Measurements from ENCODE around the gene TBCC. TPM values are rescaled to one million over a fixed set of nuclear protein-coding genes. Genes with fewer than 3 reads are reported as not detected.

TBCC gene
- total RNA-seq, 1 donor from 2014 or later = 19.5 TPM

DNA sequence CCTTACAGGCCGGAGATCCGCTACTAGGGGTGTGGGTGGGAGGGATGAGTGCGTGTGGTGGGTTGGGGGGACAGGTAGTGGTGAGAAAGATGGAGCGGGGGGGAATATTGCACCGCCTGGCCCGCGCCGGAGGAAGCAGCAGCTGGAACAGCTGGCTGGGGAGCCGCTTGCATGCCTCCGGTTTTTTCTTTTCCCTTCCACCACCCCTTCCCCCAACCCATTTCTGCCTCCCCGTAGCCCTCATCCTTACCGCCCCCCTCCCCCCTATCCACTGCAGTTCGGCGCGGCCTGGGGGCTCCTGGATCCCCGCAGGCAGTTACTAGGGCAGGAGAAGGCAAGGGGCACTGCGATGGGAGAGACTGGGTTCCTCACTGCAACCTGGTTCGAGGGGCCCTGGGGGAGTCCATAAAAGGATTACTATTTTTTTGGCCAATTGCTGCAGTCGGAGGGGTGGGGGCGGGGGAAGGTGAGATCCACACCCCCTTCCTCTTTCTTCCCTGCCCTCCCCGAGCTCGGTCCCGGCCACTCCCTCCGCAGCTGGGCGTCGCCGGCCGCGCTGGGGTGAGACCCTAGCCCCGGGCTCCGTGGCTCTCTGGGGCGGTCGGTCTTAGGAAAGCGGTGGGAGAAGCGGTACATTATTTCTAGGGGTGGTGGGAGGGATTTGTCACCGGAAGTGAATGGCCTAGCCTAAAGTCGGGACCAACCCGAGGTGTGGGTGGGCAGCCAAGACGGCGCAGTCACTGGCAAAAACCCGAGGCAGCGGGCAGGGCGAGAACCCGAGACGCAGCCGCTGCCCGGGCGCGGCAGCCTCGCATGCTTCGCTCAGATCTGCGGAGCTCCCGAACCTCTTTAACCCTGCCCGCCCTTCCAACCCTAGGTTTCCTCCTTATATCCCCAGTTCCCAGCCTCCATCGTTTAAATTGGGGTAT lies 824 bp upstream of the TBCC start:
- H3K27ac Mint-ChIP-seq = peak overlapping the region; percentile 95

DNA sequence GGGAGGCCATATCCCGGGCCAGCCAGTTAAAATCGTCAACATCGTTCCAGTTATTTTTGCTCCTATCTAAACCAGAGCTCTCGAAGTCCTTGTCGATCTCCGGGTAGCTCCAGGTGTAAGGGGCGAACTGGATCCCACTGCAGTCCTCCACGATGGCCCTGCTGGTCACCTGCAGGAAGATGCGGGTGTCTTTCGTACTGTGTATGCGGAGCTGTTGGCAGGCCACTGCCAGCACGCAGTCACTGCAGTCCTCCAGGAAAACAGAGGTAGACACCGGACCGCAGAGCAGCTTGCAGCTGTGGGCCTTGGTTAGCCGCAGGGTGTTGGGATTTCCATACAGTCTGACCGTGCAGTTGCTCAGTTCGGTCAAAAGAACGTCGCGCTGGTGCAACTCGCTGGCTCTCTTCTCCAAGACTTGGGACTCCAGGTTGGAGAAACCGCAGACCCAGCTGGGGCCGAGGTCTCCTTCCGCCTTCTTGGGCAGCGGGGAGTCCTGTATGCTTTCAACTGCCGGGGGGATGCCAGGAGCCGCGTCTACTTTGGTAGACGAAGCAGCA lies 742 bp downstream of the TBCC start:
- Mint-ChIP-seq H3K27me3 (ENCODE audit: low read depth) (no peaks in the 10 kb centered on the region), H3K4me1 (peaks cover 36% of the 10 kb centered on the region), H3K9me3 (no peaks in the 10 kb centered on the region), H3K36me3 (no peaks in the 10 kb centered on the region), H3K4me3 (peak overlapping the region; percentile 100), H3K27ac (peak overlapping the region; percentile 93)
- TF ChIP-seq, protein P1, sequence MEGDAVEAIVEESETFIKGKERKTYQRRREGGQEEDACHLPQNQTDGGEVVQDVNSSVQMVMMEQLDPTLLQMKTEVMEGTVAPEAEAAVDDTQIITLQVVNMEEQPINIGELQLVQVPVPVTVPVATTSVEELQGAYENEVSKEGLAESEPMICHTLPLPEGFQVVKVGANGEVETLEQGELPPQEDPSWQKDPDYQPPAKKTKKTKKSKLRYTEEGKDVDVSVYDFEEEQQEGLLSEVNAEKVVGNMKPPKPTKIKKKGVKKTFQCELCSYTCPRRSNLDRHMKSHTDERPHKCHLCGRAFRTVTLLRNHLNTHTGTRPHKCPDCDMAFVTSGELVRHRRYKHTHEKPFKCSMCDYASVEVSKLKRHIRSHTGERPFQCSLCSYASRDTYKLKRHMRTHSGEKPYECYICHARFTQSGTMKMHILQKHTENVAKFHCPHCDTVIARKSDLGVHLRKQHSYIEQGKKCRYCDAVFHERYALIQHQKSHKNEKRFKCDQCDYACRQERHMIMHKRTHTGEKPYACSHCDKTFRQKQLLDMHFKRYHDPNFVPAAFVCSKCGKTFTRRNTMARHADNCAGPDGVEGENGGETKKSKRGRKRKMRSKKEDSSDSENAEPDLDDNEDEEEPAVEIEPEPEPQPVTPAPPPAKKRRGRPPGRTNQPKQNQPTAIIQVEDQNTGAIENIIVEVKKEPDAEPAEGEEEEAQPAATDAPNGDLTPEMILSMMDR (IDR thresholded peaks at IDR 0.05; ENCODE audit: unreplicated experiment) = no peak
- DNase-seq (ENCODE audit: low spot score in 2 of 2, unreplicated experiment in 2 of 2) = no peak

More for the DNA sequence above, 824 bp upstream of the TBCC start:
- Mint-ChIP-seq H3K4me1 (peaks cover 40% of the 10 kb centered on the region), H3K9me3 (no peaks in the 10 kb centered on the region), H3K4me3 (peak overlapping the region; percentile 100), H3K27me3 (ENCODE audit: low read depth) (no peaks in the 10 kb centered on the region), H3K36me3 (no peaks in the 10 kb centered on the region)
- TF ChIP-seq, protein P1 (IDR thresholded peaks at IDR 0.05; ENCODE audit: unreplicated experiment) = no peak
- DNase-seq (ENCODE audit: low spot score in 2 of 2, unreplicated experiment in 2 of 2) = peak; percentile 67 to 80

DNA sequence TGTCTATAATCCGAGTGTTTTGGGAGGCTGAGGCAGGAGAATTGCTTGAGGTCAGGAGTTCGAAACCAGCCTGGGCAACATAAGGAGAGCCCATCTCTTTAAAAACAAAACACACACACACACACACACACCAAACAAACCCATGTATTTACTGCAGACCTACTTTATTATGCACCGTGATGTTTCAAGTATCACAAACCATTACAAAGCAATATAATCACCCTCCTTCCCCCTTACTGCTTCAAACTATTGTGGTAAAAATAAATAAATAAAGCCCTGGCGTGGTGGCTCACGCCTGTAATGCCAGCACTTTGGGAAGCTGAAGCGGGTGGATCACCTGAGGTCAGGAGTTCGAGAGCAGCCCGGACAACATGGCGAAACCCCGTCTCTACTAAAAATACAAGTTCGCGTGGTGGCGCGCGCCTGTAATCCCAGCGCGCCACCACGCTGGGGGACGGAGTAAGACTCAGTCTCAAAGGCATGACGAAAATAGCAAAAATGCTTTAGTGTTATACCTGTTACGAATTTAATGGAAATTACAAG lies 1.5 kb downstream of the TBCC start:
- no peak for DNase-seq (ENCODE audit: low spot score in 2 of 2, unreplicated experiment in 2 of 2)
- H3K27me3 Mint-ChIP-seq (ENCODE audit: low read depth) = no peaks in the 10 kb centered on the region
- peak overlapping the region; percentile 93 for H3K27ac Mint-ChIP-seq
- TF ChIP-seq, protein P1 (IDR thresholded peaks at IDR 0.05; ENCODE audit: unreplicated experiment) = no peak
- peak overlapping the region; percentile 100 for H3K4me3 Mint-ChIP-seq
- no peaks in the 10 kb centered on the region for H3K9me3 Mint-ChIP-seq
- peaks cover 36% of the 10 kb centered on the region for H3K4me1 Mint-ChIP-seq
- no peaks in the 10 kb centered on the region for H3K36me3 Mint-ChIP-seq

DNA sequence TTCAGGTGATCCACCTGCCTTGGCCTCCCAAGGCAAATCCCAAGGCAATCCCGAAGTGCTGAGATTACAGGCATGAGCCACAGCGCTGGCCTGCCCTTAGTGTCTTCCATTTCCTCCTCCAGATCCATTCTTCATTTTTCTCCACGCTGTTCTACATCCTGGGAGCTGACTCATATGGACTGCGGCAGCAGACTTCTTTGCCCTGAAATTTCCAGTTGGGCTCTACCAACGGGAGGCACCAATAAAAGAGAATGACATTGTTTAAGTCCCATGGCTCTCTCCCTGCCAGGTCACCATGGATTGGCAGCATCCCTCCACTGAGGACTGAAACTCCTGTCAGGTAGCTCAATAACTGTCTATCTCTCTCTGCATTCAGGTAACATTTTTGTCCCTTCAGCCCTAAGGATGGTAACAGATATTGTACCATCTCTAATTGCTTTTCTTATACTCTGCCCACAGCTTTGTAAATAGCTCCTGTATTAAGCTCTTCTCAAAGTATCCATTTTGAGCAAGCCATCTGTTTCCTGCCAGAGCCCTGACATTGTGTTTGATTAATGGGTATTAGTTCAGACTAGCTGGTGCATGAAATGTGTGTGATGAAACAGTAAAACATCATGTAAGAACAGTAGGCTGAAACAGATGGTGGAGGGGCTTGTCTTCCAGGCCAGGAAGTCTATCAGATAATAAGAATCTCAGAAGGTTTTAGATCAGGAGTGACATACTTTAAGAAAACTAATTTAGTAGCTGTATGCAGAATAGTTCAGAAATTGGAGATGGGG lies 3.6 kb downstream of the TBCC start:
- DNase-seq (ENCODE audit: low spot score in 2 of 2, unreplicated experiment in 2 of 2) = no peak
- Mint-ChIP-seq H3K27me3 (ENCODE audit: low read depth) (peaks cover 9% of the 10 kb centered on the region), H3K9me3 (no peaks in the 10 kb centered on the region), H3K27ac (peak overlapping the region; percentile 30), H3K4me1 (peaks cover 20% of the 10 kb centered on the region), H3K4me3 (no peak overlapping the region), H3K36me3 (no peaks in the 10 kb centered on the region)
- TF ChIP-seq, protein P1 (IDR thresholded peaks at IDR 0.05; ENCODE audit: unreplicated experiment) = no peak

DNA sequence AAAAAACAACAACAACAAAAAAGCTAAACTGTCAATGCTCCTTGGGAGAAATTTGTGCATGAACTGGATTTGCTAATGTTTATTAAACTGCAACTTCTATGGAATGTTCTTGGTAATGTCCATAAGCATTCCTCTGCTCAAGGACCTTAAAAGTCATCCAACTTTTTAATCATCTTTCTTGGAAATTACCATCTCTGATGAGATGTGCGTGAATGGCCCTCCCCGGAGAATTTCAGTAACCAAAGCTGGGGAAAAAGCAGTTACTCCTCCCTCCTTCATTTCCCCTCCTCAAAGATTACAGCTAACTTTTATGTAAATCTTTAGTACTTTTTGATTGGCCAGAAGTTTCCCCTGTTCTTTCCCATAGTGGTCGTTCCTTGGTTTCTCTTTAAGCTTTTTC lies 5.2 kb downstream of the TBCC start:
- no peaks in the 10 kb centered on the region for H3K36me3 Mint-ChIP-seq
- no peak overlapping the region for H3K4me3 Mint-ChIP-seq
- H3K9me3 Mint-ChIP-seq = no peaks in the 10 kb centered on the region
- peaks cover 9% of the 10 kb centered on the region for H3K27me3 Mint-ChIP-seq (ENCODE audit: low read depth)
- H3K4me1 Mint-ChIP-seq = peaks cover 18% of the 10 kb centered on the region
- no peak overlapping the region for H3K27ac Mint-ChIP-seq
- DNase-seq (ENCODE audit: low spot score in 2 of 2, unreplicated experiment in 2 of 2) = no peak
- TF ChIP-seq, protein P1 (IDR thresholded peaks at IDR 0.05; ENCODE audit: unreplicated experiment) = no peak
